Lower leg skin (tissue), 4 donors: ENCODE data around the gene STX16. TPM values are rescaled to one million over a fixed set of nuclear protein-coding genes. Genes with fewer than 3 reads are reported as not detected.
A peak's percentile ranks its signal among the peaks of the same experiment; 100 is the strongest.

Source experiments
- DNase-seq, 2 donors: peaks; one replicate each; pipeline ENCODE4 v3.0.0-alpha.2; 2019; ENCODE audit warnings: low spot score in 2 of 2
- H3K4me3 ChIP-seq: fragments of 200-600 bp; sonication (generic); 2 replicates; pipeline ENCODE4 v1.5.1; 2017; ENCODE audit warnings: mild to moderate bottlenecking, low read depth; ENCODE audit not compliant: poor library complexity, severe bottlenecking
- CTCF ChIP-seq, 3 donors: fragments of 450-650 bp; IDR thresholded peaks; one replicate each; pipeline ENCODE4 v1.5.1; 2016; ENCODE audit warnings: antibody characterized with exemption in 3 of 3, mild to moderate bottlenecking in 3 of 3, moderate library complexity in 2 of 3
- POLR2A ChIP-seq, 2 donors: fragments of 450-650 bp; IDR thresholded peaks; one replicate each; pipeline ENCODE4 v1.6.1; 2016 to 2017; ENCODE audit warnings: antibody characterized with exemption in 2 of 2, mild to moderate bottlenecking in 1 of 2, moderate library complexity in 1 of 2
- WGBS, 2 donors: methylation state at CpG; one replicate each; pipeline ENCODE4 v1.1.5; 2018; 5-methylcytosine and 5-hydroxymethylcytosine counted together
- intact Hi-C: fragments of 100-400 bp; cut with DNase I; formaldehyde crosslinking; loops from one replicate; pipeline ENCODE4 v1.15.0; 2023; ENCODE audit warnings: low total_unique reads
- total RNA-seq, 4 donors: library from RNA; depleted of rRNA; stranded (reverse); fragments of >200 nt; gene quantifications; one replicate each; pipeline ENCODE4 v1.1.0, GENCODE V29; 2016

The STX16 gene
- total RNA-seq, 4 donors from 2014 or later = 36.0 to 52.1 (median 44.2) TPM

DNA sequence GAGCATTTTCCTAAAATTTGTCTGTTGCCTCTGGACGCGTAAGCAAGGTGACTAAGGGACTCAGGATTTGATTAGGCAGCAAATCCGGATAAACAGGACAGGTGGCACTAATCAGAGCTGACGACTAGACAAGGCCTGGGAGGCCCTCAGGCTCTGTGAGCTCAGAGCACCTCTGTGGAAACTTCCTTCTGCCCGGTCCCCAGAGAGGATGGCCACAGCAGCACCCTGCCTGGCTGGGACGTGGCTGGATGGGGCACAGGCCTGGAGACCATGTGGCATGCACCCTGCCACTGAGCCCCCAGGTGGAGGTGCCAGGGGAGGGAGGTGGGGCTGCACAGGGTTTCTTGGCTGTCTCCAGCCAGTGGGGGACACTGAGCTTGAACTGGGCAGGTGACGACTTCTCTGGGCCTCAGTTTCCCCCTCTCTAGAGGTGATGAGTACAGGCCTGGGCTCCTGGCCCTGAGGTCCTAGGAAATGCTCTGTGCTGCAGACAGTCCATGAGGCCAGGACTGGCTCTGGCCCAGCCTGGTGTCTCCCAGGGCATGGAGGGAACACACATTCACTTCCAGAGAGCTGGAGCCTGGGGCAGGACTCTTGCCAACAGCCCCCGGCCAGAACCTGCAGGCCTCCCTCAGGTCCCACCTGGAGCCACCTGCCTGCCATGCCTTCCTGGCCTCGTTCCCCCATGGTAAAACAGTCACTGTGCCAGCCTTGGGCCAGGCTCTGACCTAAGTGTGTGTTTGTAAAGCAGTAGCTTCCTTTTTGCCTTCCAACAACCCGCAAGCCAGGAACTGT, 39.6 kb upstream of the STX16 start:
- WGBS, 2 donors = 56 to 65% methylated on average over 10 of the region's 10 CpGs
- no peak overlapping the region for H3K4me3 ChIP-seq
- peak in 1 of 2 donors; percentile 25 for DNase-seq
- TF ChIP-seq CTCF (IDR thresholded peaks at IDR 0.05) = no peak
- no peak for TF ChIP-seq POLR2A (IDR thresholded peaks at IDR 0.05)
- intact Hi-C loops = no loop called here

- no peak overlapping the region for H3K4me3 ChIP-seq
- WGBS, 2 donors = 65% methylated on average over 14 of the region's 14 CpGs
- intact Hi-C loops = no loop called here
- TF ChIP-seq POLR2A (IDR thresholded peaks at IDR 0.05) (no peak), CTCF (IDR thresholded peaks at IDR 0.05) (no peak)
- DNase-seq = no peak
Observed at GRCh38 chr20:58612121-58612691, 38.9 kb upstream of the STX16 start.

GRCh38 chr20:58613061-58613854, 37.8 kb upstream of the STX16 start:
- H3K4me3 ChIP-seq = no peak overlapping the region
- no peak for TF ChIP-seq CTCF (IDR thresholded peaks at IDR 0.05)
- TF ChIP-seq POLR2A (IDR thresholded peaks at IDR 0.05) = no peak
- intact Hi-C loops = no loop called here
- no peak for DNase-seq
- 91 to 94% methylated on average over 14 to 17 of the region's 17 CpGs for WGBS, 2 donors

DNA sequence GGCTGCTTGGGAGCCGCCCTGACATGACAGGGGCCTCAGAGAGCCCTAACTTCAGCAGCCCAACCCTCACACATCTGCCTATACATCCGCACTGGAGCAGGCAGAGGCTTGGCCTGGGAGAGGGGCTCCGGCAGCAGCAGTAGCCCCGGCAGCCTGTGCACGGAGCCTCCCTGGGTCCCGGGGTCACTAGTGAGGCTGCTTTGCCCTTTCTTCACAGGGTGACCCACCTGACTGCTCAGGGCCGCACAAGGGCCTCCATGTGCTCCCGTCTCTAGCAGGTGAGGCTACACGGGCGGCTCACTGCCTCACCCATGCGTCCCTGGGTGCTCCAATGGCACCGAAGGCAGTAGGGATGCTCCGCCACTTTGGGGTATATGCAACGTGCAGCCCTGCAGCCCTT, 36.7 kb upstream of the STX16 start:
- TF ChIP-seq CTCF (IDR thresholded peaks at IDR 0.05) (no peak), POLR2A (IDR thresholded peaks at IDR 0.05) (no peak)
- DNase-seq = no peak
- 67 to 90% methylated on average over 8 to 14 of the region's 14 CpGs for WGBS, 2 donors
- no peak overlapping the region for H3K4me3 ChIP-seq
- intact Hi-C loops = no loop called here

- no peak overlapping the region for H3K4me3 ChIP-seq
- DNase-seq = no peak
- 85 to 89% methylated on average over 22 of the region's 22 CpGs for WGBS, 2 donors
Observed at GRCh38 chr20:58614984-58615760, 35.9 kb upstream of the STX16 start.

More at GRCh38 chr20:58614984-58615760, 35.9 kb upstream of the STX16 start:
- intact Hi-C loops = no loop called here
- TF ChIP-seq CTCF (IDR thresholded peaks at IDR 0.05) (no peak), POLR2A (IDR thresholded peaks at IDR 0.05) (no peak)
